ENCODE measurements around the gene ST7.

Gene ST7

GRCh38 chr7:117090791-117091190 is 137.5 kb downstream of the ST7 start (continued):
- TF ChIP-seq POU6F1 (CRISPR knock-in tag; IDR thresholded peaks at IDR 0.05; ENCODE audit: borderline replicate concordance, low read depth) (no peak), BACH2 (CRISPR knock-in tag; IDR thresholded peaks at IDR 0.05; ENCODE audit: borderline replicate concordance) (no peak), ZNF565 (CRISPR knock-in tag; conservative IDR thresholded peaks at IDR 0.05; ENCODE audit: low read depth) (no peak), ESRRG (CRISPR knock-in tag; IDR thresholded peaks at IDR 0.05) (no peak)

GRCh38 chr7:117091721-117092120 is 138.4 kb downstream of the ST7 start:
- no peak for ATAC-seq
- TF ChIP-seq POU6F1 (CRISPR knock-in tag; IDR thresholded peaks at IDR 0.05; ENCODE audit: borderline replicate concordance, low read depth) (no peak), PATZ1 (CRISPR knock-in tag; IDR thresholded peaks at IDR 0.05; ENCODE audit: borderline replicate concordance) (no peak), CREB5 (CRISPR knock-in tag; IDR thresholded peaks at IDR 0.05; ENCODE audit: low read depth) (no peak)

GRCh38 chr7:117092785-117093184 is 139.5 kb downstream of the ST7 start:
- ATAC-seq: no peak
- TF ChIP-seq BACH2 (CRISPR knock-in tag; IDR thresholded peaks at IDR 0.05; ENCODE audit: borderline replicate concordance): no peak
- TF ChIP-seq ZNF70 (CRISPR knock-in tag; IDR thresholded peaks at IDR 0.05): no peak
- no peak for TF ChIP-seq RARB (CRISPR knock-in tag; IDR thresholded peaks at IDR 0.05)
- TF ChIP-seq TSHZ2 (CRISPR knock-in tag; IDR thresholded peaks at IDR 0.05): no peak
- TF ChIP-seq ZC3H10 (CRISPR knock-in tag; IDR thresholded peaks at IDR 0.05): no peak
- TF ChIP-seq SNAI2 (CRISPR knock-in tag; IDR thresholded peaks at IDR 0.05): no peak
- TF ChIP-seq PPARA (CRISPR knock-in tag; IDR thresholded peaks at IDR 0.05; ENCODE audit: borderline replicate concordance): no peak
- TF ChIP-seq CREB5 (CRISPR knock-in tag; IDR thresholded peaks at IDR 0.05; ENCODE audit: low read depth): no peak
- no peak for TF ChIP-seq GLIS3 (CRISPR knock-in tag; IDR thresholded peaks at IDR 0.05)
- TF ChIP-seq ZFP3 (CRISPR knock-in tag; IDR thresholded peaks at IDR 0.05): no peak
- TF ChIP-seq TOX (CRISPR knock-in tag; IDR thresholded peaks at IDR 0.05; ENCODE audit: borderline replicate concordance): no peak
- TF ChIP-seq PATZ1 (CRISPR knock-in tag; IDR thresholded peaks at IDR 0.05; ENCODE audit: borderline replicate concordance): no peak
- no peak for TF ChIP-seq CSRNP3 (CRISPR knock-in tag; IDR thresholded peaks at IDR 0.05)
- TF ChIP-seq ZNF565 (CRISPR knock-in tag; conservative IDR thresholded peaks at IDR 0.05; ENCODE audit: low read depth): no peak
- TF ChIP-seq CSDC2 (CRISPR knock-in tag; IDR thresholded peaks at IDR 0.05): no peak
- no peak for TF ChIP-seq ZFP30 (CRISPR knock-in tag; IDR thresholded peaks at IDR 0.05)
- TF ChIP-seq ESRRG (CRISPR knock-in tag; IDR thresholded peaks at IDR 0.05): no peak
- no peak for TF ChIP-seq ISL1 (CRISPR knock-in tag; IDR thresholded peaks at IDR 0.05)

Measured in SK-N-SH treated with all-trans-retinoic acid at 6 μM for 48 hours (cell line).